ENCODE measurements around the gene SLC35G6.
A peak's percentile ranks its signal among the peaks of the same experiment; 100 is the strongest.

Gene SLC35G6

GRCh38 chr17:7502987-7503386 is 21.7 kb downstream of the SLC35G6 start:
- in situ Hi-C loops (cut with HindIII; ENCODE audit: low sequenced_read_pairs), result no loop called here
- no peak for DNase-seq (ENCODE audit: low read depth, low spot score)
- H3K4me3 ChIP-seq (ENCODE audit: low read depth, low read length), result no peak overlapping the region
- peak; percentile 47 for TF ChIP-seq CTCF (IDR thresholded peaks at IDR 0.05; ENCODE audit: low read depth, low read length)

- no peak for TF ChIP-seq CTCF (IDR thresholded peaks at IDR 0.05; ENCODE audit: low read depth, low read length)
- no peak overlapping the region for H3K4me3 ChIP-seq (ENCODE audit: low read depth, low read length)
- DNase-seq (ENCODE audit: low read depth, low spot score), result no peak
- in situ Hi-C loops (cut with HindIII; ENCODE audit: low sequenced_read_pairs), result no loop called here
Measured at GRCh38 chr17:7503521-7503920, 22.3 kb downstream of the SLC35G6 start.

- no peak for DNase-seq (ENCODE audit: low read depth, low spot score)
- no peak for TF ChIP-seq CTCF (IDR thresholded peaks at IDR 0.05; ENCODE audit: low read depth, low read length)
- in situ Hi-C loops (cut with HindIII; ENCODE audit: low sequenced_read_pairs), result no loop called here
- H3K4me3 ChIP-seq (ENCODE audit: low read depth, low read length), result no peak overlapping the region
Measured at GRCh38 chr17:7508145-7508544, 26.9 kb downstream of the SLC35G6 start.

- no peak for TF ChIP-seq CTCF (IDR thresholded peaks at IDR 0.05; ENCODE audit: low read depth, low read length)
- DNase-seq (ENCODE audit: low read depth, low spot score), result no peak
- in situ Hi-C loops (cut with HindIII; ENCODE audit: low sequenced_read_pairs), result no loop called here
- H3K4me3 ChIP-seq (ENCODE audit: low read depth, low read length), result no peak overlapping the region
Measured at GRCh38 chr17:7508846-7509245, 27.6 kb downstream of the SLC35G6 start.

- TF ChIP-seq CTCF (IDR thresholded peaks at IDR 0.05; ENCODE audit: low read depth, low read length), result no peak
- in situ Hi-C loops (cut with HindIII; ENCODE audit: low sequenced_read_pairs), result no loop called here
- no peak overlapping the region for H3K4me3 ChIP-seq (ENCODE audit: low read depth, low read length)
- no peak for DNase-seq (ENCODE audit: low read depth, low spot score)
Measured at GRCh38 chr17:7509937-7510336, 28.7 kb downstream of the SLC35G6 start.

- no peak for TF ChIP-seq CTCF (IDR thresholded peaks at IDR 0.05; ENCODE audit: low read depth, low read length)
- in situ Hi-C loops (cut with HindIII; ENCODE audit: low sequenced_read_pairs), result no loop called here
- no peak overlapping the region for H3K4me3 ChIP-seq (ENCODE audit: low read depth, low read length)
- no peak for DNase-seq (ENCODE audit: low read depth, low spot score)
Measured at GRCh38 chr17:7511108-7511507, 29.9 kb downstream of the SLC35G6 start.

GRCh38 chr17:7512105-7512504 is 30.9 kb downstream of the SLC35G6 start:
- no peak overlapping the region for H3K4me3 ChIP-seq (ENCODE audit: low read depth, low read length)
- in situ Hi-C loops (cut with HindIII; ENCODE audit: low sequenced_read_pairs), result no loop called here

More at GRCh38 chr17:7512105-7512504, 30.9 kb downstream of the SLC35G6 start:
- TF ChIP-seq CTCF (IDR thresholded peaks at IDR 0.05; ENCODE audit: low read depth, low read length), result no peak
- DNase-seq (ENCODE audit: low read depth, low spot score), result no peak

Measured in astrocyte of the spinal cord (primary cell).